CD4-positive, alpha-beta memory T cell (primary cell): ENCODE measurements around the gene IQUB. TPM values are rescaled to one million over a fixed set of nuclear protein-coding genes. Genes with fewer than 3 reads are reported as not detected.
"Not testable (repeated sequence)": the region's sequence is repeated elsewhere in the genome, so short reads cannot be mapped to it uniquely, and the experiment has no call there.

ENCODE experiments used
- CTCF ChIA-PET: fragments of 350-600 bp; sonication (Branson Sonifier 250); formaldehyde crosslinking; loops from one replicate; lab custom pipeline; 2021; ENCODE audit warnings: inconsistent platforms; ENCODE audit not compliant: partially characterized antibody; lab: Charles Lee
- POLR2A ChIA-PET: fragments of 350-600 bp; sonication (Branson Sonifier 250); formaldehyde crosslinking; loops from one replicate; lab custom pipeline; 2021; ENCODE audit not compliant: partially characterized antibody; lab: Charles Lee
- DNase-seq, 5 donors: peaks; one replicate each; pipeline versions ENCODE4 v3.0.0 to v3.0.0-alpha.2; 2020 to 2022; ENCODE audit warnings: mixed read lengths in 1 of 5
- H3K27ac ChIP-seq: one replicate; pipeline ENCODE4 v1.7.0; 2013; ENCODE audit warnings: low read depth, low read length
- H3K27me3 ChIP-seq: 2 replicates; pipeline ENCODE4 v1.7.0; 2013; ENCODE audit warnings: mild to moderate bottlenecking, low read length, moderate library complexity; ENCODE audit not compliant: insufficient read depth
- H3K36me3 ChIP-seq: 2 replicates; pipeline ENCODE4 v1.7.0; 2013; ENCODE audit warnings: mild to moderate bottlenecking, low read length, moderate library complexity; ENCODE audit not compliant: insufficient read depth
- H3K4me1 ChIP-seq: 2 replicates; pipeline ENCODE4 v1.7.0; 2013; ENCODE audit warnings: mild to moderate bottlenecking, low read length, moderate library complexity; ENCODE audit not compliant: insufficient read depth
- H3K4me3 ChIP-seq, 2 donors: one replicate each; pipeline ENCODE4 v1.7.0; 2013; ENCODE audit warnings: low read length in 2 of 2, mild to moderate bottlenecking in 1 of 2
- H3K9me3 ChIP-seq, 2 donors: one replicate each; pipeline ENCODE4 v1.7.0; 2013; ENCODE audit warnings: low read length in 2 of 2, control low read depth in 1 of 2; ENCODE audit not compliant: control insufficient read depth in 1 of 2
- H3K27ac Mint-ChIP-seq, 7 donors: one replicate each; pipeline ENCODE4 v1.8.0; 2020 to 2021; ENCODE audit warnings: mixed read lengths in 7 of 7, mild to moderate bottlenecking in 6 of 7, inconsistent platforms in 3 of 7, moderate library complexity in 3 of 7
- H3K27me3 Mint-ChIP-seq, 2 donors: one replicate each; pipeline ENCODE4 v1.8.0; 2020 to 2021; ENCODE audit warnings: mixed read lengths in 2 of 2
- H3K36me3 Mint-ChIP-seq, 2 donors: one replicate each; pipeline ENCODE4 v1.8.0; 2020 to 2021; ENCODE audit warnings: mixed read lengths in 2 of 2, inconsistent platforms in 1 of 2, mild to moderate bottlenecking in 1 of 2
- H3K4me1 Mint-ChIP-seq, 4 donors: one replicate each; pipeline ENCODE4 v1.8.0; 2020 to 2021; ENCODE audit warnings: mixed read lengths in 4 of 4, mild to moderate bottlenecking in 1 of 4
- H3K4me3 Mint-ChIP-seq, 8 donors: one replicate each; pipeline ENCODE4 v1.8.0; 2020 to 2021; ENCODE audit warnings: mixed read lengths in 8 of 8, mild to moderate bottlenecking in 7 of 8, moderate library complexity in 6 of 8, inconsistent platforms in 3 of 8
- H3K9me3 Mint-ChIP-seq, 8 donors: one replicate each; pipeline ENCODE4 v1.8.0; 2020 to 2021; ENCODE audit warnings: mixed read lengths in 8 of 8, mild to moderate bottlenecking in 5 of 8, inconsistent platforms in 3 of 8, moderate library complexity in 1 of 8
- intact Hi-C: fragments of 100-400 bp; cut with micrococcal nuclease; formaldehyde crosslinking; loops from one replicate; pipeline ENCODE4 v1.15.1; 2023
- polyA plus RNA-seq, 2 donors: library from polyadenylated mRNA; unstranded; fragments of 300-500 nt; fragmentation: Illumina TruSeq; gene quantifications; one replicate each; pipeline ENCODE4 v1.2.3, GENCODE V29; 2021
- total RNA-seq, 2 experiments: library from RNA; stranded (reverse); gene quantifications; one replicate each; pipeline ENCODE4 v1.2.3, GENCODE V29; 2021

IQUB gene
- total and polyA plus RNA-seq, 4 experiments from 2014 or later = 0.14 to 0.49 TPM; not detected in 2

DNA sequence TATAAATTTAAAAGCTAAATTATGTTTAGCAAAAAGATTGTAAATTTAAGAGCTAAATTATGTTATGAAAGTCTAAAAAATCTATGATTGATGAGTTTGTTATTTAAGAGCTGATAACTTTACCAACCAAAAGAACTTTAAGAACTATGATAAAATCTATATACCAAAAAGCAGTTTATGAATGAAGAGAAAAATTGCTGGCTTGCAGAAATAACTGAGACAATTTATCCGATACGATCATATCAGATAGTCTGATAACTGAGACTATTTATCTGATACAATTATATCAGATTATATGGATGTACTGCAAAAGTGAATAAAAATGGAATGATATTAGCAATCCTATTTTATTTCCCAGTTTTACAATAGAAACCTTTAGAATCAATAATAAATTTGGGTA is 50.2 kb downstream of the IQUB start:
- H3K4me3 Mint-ChIP-seq = no peak overlapping the region
- Histone ChIP-seq H3K36me3 (no peaks in the 10 kb centered on the region), H3K27me3 (no peaks in the 10 kb centered on the region), H3K4me3 (no peak overlapping the region), H3K9me3 (no peaks in the 10 kb centered on the region), H3K4me1 (no peaks in the 10 kb centered on the region), H3K27ac (no peak overlapping the region)
- H3K27me3 Mint-ChIP-seq = peaks cover 7 to 11% of the 10 kb centered on the region in 2 donors
- ChIA-PET POLR2A (no interaction called here), CTCF (interaction anchor here (1.0 kb wide), 1 partner anchor 9 kb away, joined by 4 read pairs; no protein-coding TSS in a partner anchor)
- no peak overlapping the region for H3K27ac Mint-ChIP-seq
- intact Hi-C loops = no loop called here
- no peaks in the 10 kb centered on the region for H3K36me3 Mint-ChIP-seq
- no peak for DNase-seq
- H3K9me3 Mint-ChIP-seq = peaks cover 0 to 1% (median 0%) of the 10 kb centered on the region in 8 donors
- no peaks in the 10 kb centered on the region for H3K4me1 Mint-ChIP-seq

DNA sequence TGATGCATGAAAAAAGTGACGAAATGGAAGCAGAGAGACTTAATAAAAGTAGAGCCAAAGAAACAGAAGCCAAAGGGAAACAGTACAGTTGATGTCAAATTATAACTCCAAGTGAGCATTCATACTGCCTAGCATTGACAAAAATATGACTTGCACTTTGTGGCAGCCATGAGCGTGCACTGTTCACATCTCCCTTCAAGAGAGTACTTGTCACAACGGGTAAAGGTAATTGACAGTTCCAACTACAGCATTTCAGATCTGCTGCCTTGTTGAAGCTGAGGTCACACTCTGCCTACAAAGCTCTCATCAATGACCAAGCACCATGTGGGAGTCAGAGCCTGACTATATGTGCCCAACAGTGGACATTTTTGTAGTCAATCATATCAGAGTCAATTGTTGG is 54.3 kb downstream of the IQUB start:
- no peak overlapping the region for H3K4me3 Mint-ChIP-seq

DNA sequence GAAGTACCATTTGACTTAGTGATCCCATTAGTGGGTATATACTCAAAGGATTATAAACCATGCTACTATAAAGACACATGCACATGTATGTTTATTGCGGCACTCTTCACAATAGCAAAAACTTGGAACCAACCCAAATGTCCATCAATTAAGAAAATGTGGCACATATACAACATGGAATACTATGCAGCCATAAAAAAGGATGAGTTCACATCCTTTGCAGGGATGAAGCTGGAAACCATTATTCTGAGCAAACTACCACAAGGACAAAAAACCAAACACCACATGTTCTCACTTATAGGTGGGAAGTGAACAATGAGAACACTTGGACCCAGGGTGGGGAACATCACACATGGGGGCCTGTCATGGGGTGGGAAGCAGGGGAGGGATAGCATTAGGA is 56.3 kb downstream of the IQUB start:
- H3K9me3 Mint-ChIP-seq = peaks cover 0 to 10% (median 0%) of the 10 kb centered on the region in 8 donors
- H3K4me3 Mint-ChIP-seq, H3K27ac Mint-ChIP-seq, POLR2A ChIA-PET, H3K9me3 ChIP-seq, H3K27ac ChIP-seq, H3K4me1 Mint-ChIP-seq, H3K36me3 ChIP-seq, intact Hi-C loops, DNase-seq, H3K36me3 Mint-ChIP-seq, H3K27me3 ChIP-seq, H3K4me3 ChIP-seq, H3K4me1 ChIP-seq: not testable (repeated sequence)
- H3K27me3 Mint-ChIP-seq = peaks cover 11 to 14% of the 10 kb centered on the region in 2 donors
- CTCF ChIA-PET = interaction anchor here (1.6 kb wide), 1 partner anchor 16 kb away, joined by 4 read pairs; no protein-coding TSS in a partner anchor

More for the DNA sequence above, 54.3 kb downstream of the IQUB start:
- Mint-ChIP-seq H3K4me1 (no peaks in the 10 kb centered on the region), H3K36me3 (no peaks in the 10 kb centered on the region), H3K27ac (no peak overlapping the region), H3K9me3 (peaks cover 0 to 10% (median 0%) of the 10 kb centered on the region in 8 donors), H3K27me3 (peaks cover 14% of the 10 kb centered on the region in 2 donors)
- H3K9me3 ChIP-seq = no peaks in the 10 kb centered on the region
- H3K4me3 ChIP-seq = no peak overlapping the region
- ChIA-PET POLR2A (no interaction called here), CTCF (no interaction called here)
- no peaks in the 10 kb centered on the region for H3K36me3 ChIP-seq
- no peak for DNase-seq
- H3K27me3 ChIP-seq = no peaks in the 10 kb centered on the region
- intact Hi-C loops = no loop called here
- H3K27ac ChIP-seq = no peak overlapping the region
- H3K4me1 ChIP-seq = no peaks in the 10 kb centered on the region

DNA sequence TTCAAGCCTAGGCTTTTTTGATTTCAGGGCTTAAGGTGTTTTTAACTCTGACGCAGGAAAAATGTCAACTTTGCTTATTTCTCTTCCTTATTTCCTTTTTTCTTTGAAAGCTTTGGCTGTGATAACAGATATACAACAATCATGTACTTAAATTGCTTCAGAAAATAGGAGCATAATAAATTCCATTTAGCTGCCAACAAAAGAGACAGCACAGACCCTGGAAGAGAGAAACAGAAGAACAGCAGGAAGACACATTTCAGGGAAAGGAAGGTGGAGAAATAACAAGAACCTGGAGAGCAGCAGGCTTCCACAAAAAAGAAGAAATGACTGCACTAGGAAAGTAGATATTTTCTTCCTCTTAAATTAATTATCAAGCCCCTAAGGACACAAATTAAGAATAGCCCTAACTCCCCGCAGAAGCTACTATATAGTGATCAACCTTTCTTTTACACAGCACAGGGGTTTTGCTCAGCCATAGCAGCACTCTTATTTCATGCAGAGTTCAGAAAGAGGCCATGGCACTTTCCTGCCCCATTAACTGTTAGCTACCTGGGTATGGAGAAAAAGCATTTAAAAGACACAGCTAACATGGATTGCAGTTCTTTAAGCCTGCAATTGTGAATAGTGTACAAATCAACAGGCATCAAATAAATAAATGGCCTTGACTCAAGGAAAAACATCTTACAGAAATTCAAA is 61.5 kb downstream of the IQUB start:
- peaks cover 8 to 14% of the 10 kb centered on the region in 2 donors for H3K27me3 Mint-ChIP-seq
- Histone ChIP-seq H3K27ac (no peak overlapping the region), H3K27me3 (no peaks in the 10 kb centered on the region), H3K4me3 (no peak overlapping the region), H3K9me3 (no peaks in the 10 kb centered on the region), H3K36me3 (no peaks in the 10 kb centered on the region), H3K4me1 (no peaks in the 10 kb centered on the region)
- intact Hi-C loops = no loop called here
- CTCF ChIA-PET = interaction anchor here (1.2 kb wide), 1 partner anchor 21 kb away, joined by 3 read pairs; no protein-coding TSS in a partner anchor
- peaks cover 0 to 5% (median 0%) of the 10 kb centered on the region in 4 donors for H3K4me1 Mint-ChIP-seq
- no peak for DNase-seq
- POLR2A ChIA-PET = no interaction called here
- no peak overlapping the region for H3K27ac Mint-ChIP-seq
- peaks cover 0 to 10% (median 0%) of the 10 kb centered on the region in 8 donors for H3K9me3 Mint-ChIP-seq
- no peak overlapping the region for H3K4me3 Mint-ChIP-seq
- no peaks in the 10 kb centered on the region for H3K36me3 Mint-ChIP-seq

DNA sequence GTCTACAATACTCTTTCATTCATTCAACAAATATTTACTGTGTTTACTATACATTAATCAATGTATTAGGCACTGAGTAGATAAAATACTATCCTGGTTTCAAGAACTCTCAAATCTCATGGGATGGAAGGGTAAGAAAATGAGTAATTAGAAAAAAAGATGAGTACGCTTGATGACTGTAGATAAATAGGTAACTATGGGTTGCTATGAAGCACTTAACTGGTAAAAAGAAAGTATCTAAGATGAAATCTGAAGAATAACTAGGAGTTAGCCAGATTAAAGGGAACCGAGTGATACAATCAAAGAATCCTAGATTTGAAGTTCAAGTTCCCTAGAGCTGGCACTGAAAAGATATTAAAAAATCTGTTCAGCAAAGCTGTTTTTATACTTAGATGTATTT is 62.1 kb downstream of the IQUB start:
- H3K9me3 ChIP-seq = no peaks in the 10 kb centered on the region
- DNase-seq = no peak
- no peak overlapping the region for H3K27ac ChIP-seq
- no peaks in the 10 kb centered on the region for H3K36me3 ChIP-seq
- Mint-ChIP-seq H3K4me1 (peaks cover 0 to 5% (median 0%) of the 10 kb centered on the region in 4 donors), H3K4me3 (no peak overlapping the region), H3K9me3 (peaks cover 0 to 7% (median 0%) of the 10 kb centered on the region in 8 donors), H3K27me3 (peaks cover 8 to 14% of the 10 kb centered on the region in 2 donors), H3K27ac (no peak overlapping the region), H3K36me3 (no peaks in the 10 kb centered on the region)
- no peaks in the 10 kb centered on the region for H3K27me3 ChIP-seq
- no peaks in the 10 kb centered on the region for H3K4me1 ChIP-seq
- ChIA-PET CTCF (interaction anchor here (1.2 kb wide), 1 partner anchor 22 kb away, joined by 3 read pairs; no protein-coding TSS in a partner anchor), POLR2A (no interaction called here)
- intact Hi-C loops = no loop called here
- no peak overlapping the region for H3K4me3 ChIP-seq

DNA sequence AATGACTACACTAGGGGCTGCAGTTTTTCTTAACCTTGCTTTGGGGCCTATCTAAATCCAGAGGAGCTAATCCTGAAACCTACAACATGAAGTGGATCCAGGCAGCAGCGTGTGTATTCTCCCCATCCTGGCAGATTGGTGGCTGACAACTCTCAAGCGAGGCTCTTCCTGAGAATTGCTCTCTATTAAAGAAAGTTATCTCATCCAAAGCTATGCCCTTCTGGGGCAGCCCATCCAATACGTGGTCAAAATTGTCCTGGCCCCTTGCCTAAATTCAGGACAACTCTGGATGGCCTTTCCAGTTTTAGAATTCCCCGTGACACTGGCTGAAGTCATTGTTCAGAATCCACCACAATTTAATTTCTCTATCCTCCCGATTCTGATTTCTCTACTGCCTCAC is 66.1 kb downstream of the IQUB start:
- peaks cover 0 to 2% of the 10 kb centered on the region in 2 donors for H3K27me3 Mint-ChIP-seq
- intact Hi-C loops = no loop called here
- no peaks in the 10 kb centered on the region for H3K36me3 Mint-ChIP-seq
- Histone ChIP-seq H3K36me3 (no peaks in the 10 kb centered on the region), H3K9me3 (no peaks in the 10 kb centered on the region), H3K27ac (no peak overlapping the region), H3K27me3 (no peaks in the 10 kb centered on the region), H3K4me3 (no peak overlapping the region), H3K4me1 (no peaks in the 10 kb centered on the region)
- ChIA-PET CTCF (no interaction called here), POLR2A (no interaction called here)
- H3K9me3 Mint-ChIP-seq = no peaks in the 10 kb centered on the region
- DNase-seq = no peak
- peaks cover 0 to 5% (median 0%) of the 10 kb centered on the region in 4 donors for H3K4me1 Mint-ChIP-seq
- H3K4me3 Mint-ChIP-seq = no peak overlapping the region
- no peak overlapping the region for H3K27ac Mint-ChIP-seq

DNA sequence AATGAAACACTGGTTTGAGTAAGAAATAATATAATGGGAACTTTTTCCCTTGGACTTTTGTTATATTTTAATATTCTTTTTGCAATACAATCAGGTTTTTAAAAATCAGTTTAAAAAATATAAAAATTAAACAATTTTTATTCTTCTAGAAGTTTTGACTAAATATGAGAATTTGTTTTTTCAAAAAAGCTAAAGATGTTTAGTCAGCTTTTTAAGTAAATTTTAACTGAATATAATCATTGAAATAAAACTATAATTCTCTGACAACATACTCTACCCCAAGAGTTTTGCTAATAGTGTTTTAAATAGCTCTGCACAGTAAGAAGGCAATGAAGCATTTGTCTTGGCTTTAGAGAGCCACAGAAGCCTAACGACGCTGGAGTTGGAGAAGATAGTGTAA is 70.5 kb downstream of the IQUB start:
- no peak for DNase-seq
- intact Hi-C loops = no loop called here
- Mint-ChIP-seq H3K4me3 (no peak overlapping the region), H3K36me3 (no peaks in the 10 kb centered on the region), H3K27me3 (peaks cover 4% of the 10 kb centered on the region in 2 donors), H3K27ac (no peak overlapping the region), H3K9me3 (no peaks in the 10 kb centered on the region), H3K4me1 (no peaks in the 10 kb centered on the region)
- no peak overlapping the region for H3K4me3 ChIP-seq
- no peaks in the 10 kb centered on the region for H3K36me3 ChIP-seq
- H3K4me1 ChIP-seq = no peaks in the 10 kb centered on the region
- H3K27me3 ChIP-seq = no peaks in the 10 kb centered on the region
- POLR2A ChIA-PET = no interaction called here
- CTCF ChIA-PET = interaction anchor here (1.4 kb wide), 1 partner anchor 30 kb away, joined by 4 read pairs; no protein-coding TSS in a partner anchor
- H3K9me3 ChIP-seq = no peaks in the 10 kb centered on the region
- no peak overlapping the region for H3K27ac ChIP-seq
